Hematopoietic multipotent progenitor cell (in vitro differentiated cells): Measurements from ENCODE around the gene PDE9A. TPM values are rescaled to one million over a fixed set of nuclear protein-coding genes. Genes with fewer than 3 reads are reported as not detected.
A peak's percentile ranks its signal among the peaks of the same experiment; 100 is the strongest.
"Not testable (repeated sequence)": the region's sequence is repeated elsewhere in the genome, so short reads cannot be mapped to it uniquely, and the experiment has no call there.

ENCODE experiments used
- DNase-seq, 3 donors: peaks; one replicate each; pipeline ENCODE4 v3.0.0-alpha.2; 2011 to 2015; ENCODE audit warnings: low read depth in 2 of 3, low spot score in 2 of 3
- total RNA-seq: library from RNA; depleted of rRNA; stranded (reverse); fragments of >200 nt; gene quantifications from one replicate; pipeline ENCODE4 v1.2.3, GENCODE V29; 2012

Gene PDE9A
- total RNA-seq, 1 donor, result 0.27 TPM

DNA sequence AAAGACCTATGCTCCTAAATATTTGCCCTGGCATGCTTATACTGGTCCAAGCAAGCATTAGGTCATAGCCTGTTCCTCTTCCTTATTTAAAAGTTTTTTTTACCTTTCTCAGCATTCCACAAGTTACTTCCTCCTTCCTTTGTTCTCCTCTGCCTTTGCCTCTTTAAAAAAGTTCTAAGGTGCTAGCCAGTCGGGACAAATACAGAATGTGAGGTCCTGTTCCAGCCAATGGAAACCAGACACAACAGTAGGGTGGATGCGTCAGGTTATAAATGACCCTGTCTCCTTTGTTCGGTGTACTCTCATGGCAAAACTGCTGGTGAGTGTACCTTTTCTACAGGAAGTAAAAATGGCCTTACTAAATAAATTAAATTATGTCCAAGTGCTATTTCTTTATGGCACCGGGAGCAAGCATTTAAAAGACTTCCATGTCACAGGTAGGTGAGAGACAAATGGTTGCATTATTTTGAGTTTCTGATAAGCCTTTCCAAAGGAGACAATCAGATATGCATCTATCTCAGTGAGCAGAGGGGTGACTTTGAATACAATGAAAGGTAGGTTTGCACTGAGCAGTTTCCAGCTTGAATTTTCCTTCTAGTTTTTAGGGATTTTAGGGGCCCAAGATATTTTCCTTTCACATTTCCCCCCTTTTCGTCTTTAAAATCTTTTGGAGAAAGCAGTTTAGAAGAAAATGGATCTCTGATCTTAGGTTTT lies 159.3 kb downstream of the PDE9A start:
- DNase-seq, result not testable (repeated sequence)

DNA sequence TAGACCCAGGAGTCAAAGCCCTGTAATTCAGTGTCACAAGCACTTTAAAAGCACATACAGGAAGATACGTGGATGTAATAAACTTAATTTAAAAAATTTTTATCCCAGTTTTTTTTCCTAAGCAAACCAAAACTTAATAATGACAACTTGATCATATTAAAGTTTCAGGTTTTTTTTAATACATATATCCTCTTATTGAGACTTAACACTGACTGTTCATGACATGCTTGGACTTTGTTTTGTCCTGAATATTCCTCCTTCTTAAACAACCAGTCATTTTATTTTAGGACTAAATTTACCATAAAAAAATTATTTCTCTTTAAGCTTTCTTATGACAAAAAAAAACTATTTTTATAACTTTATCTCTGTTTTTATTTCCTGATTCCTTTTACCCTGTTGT lies 161.8 kb downstream of the PDE9A start:
- DNase-seq, result no peak

DNA sequence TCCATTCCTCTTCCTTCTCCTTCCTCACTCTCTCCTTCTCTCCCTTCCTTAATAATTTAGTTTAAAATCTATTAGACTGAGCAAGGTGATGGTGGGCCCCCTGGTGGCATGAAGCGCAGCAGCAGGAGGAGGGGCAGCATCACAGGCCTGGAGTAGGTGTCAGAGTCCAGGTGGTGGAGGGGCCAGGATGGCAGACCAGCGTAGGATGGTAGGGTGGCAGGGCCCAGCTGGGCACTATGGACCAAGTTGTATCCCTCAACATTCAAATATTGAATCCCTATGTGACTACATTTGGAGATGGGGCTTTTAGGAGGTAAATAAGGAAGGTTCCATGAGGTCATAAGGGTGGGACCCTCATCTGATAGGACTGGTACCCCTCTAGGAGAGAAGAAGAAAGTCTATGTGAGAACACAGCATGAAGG lies 164.9 kb downstream of the PDE9A start:
- peak; percentile 32 to 69 (median 53) for DNase-seq

DNA sequence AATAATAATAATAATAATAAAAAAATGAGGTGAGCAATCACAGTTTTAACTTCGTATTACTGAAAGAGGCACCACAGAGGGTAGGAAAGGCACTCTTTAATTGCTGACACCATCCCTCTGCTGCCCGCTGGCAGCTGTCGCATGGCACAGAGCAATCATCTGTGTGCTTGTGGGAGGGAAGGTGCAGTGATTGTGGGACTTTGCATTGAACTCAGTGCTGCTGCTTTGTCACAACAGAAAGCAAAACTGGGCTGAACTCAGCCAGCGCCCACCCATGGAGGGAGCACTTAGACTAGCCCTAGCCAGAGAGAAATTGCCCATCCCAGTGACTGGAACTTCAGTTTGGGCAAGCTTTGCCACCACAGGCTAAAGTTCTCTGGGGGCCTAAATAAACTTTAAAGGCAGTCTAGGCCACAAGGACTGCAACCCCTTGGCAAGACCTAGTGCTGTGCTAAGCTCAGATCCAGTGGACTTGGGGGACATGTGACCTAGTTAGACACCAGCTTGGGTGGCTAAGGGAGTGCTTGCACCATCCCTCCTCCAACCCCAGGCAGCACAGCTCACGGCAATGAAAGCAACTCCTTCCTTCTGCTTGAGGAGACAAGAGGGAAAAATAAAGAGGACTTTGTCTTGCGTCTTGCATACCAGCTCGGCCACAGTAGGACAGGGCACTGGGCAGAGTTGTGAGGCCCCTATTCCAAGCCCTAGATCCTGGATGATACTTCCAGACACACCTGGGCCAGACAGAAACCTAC lies 166.6 kb downstream of the PDE9A start:
- no peak for DNase-seq

DNA sequence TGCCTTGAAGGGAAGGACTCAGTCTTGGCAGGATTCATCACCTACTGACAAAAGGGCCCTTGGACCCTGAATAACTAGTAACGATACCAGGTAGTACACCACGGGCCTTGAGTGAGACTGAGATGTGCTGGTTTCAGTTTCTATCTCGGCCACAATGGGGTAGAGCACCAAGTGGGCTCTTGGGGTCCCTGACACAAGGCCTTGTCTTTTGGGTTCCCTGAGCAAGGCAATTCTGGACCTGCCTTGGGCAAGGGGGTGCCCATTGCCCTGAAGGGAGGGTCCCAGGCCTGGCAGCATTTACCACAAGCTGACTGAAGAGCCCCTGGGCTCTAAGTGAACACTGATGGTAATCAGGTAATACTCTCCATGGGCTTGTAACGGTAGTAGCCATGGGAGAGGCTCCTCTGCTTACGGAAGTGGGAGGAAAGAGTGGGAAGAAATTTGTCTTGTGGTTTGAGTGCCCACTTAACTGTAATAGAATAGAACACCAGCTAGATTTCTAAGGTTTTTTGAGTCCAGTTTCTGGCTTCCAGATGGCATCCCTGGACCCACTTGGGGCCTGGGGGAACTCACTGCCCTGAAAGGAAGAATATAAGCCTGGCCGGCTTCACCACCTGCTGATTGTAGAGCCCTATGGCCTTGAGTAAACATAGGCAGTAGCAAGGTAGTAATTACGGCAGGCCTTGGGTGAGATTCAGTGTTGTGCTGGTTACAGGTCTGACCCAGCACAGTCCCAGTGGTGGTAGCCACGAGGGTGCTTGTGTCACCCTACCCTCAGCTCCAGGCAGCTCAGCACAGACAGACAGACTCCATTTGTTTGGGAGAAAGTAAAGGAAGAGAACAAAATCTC lies 167.4 kb downstream of the PDE9A start:
- DNase-seq, result no peak

Other genes with a start within 250 kb of the PDE9A start
- 1.6 TPM for gene UBASH3A, start 249.7 kb upstream of the PDE9A start, total RNA-seq
- gene RSPH1, start 157.4 kb upstream of the PDE9A start, total RNA-seq, result 0.81 TPM
- gene SLC37A1, start 139.8 kb upstream of the PDE9A start, total RNA-seq, result 50.9 TPM
- gene WDR4, start 225.9 kb downstream of the PDE9A start, total RNA-seq, result 31.2 TPM
- 29.9 TPM for gene NDUFV3, start 239.7 kb downstream of the PDE9A start, total RNA-seq